GM19324 (cell line): ENCODE measurements around the gene ADAMTS3.

ENCODE experiments used
- ATAC-seq: cut with Tn5 transposase; IDR thresholded peaks from one replicate; pipeline ENCODE4 v1.9.1; 2021; ENCODE audit warnings: mild to moderate bottlenecking, moderate library complexity; ENCODE audit not compliant: unreplicated experiment, low FRiP score

Gene ADAMTS3

DNA sequence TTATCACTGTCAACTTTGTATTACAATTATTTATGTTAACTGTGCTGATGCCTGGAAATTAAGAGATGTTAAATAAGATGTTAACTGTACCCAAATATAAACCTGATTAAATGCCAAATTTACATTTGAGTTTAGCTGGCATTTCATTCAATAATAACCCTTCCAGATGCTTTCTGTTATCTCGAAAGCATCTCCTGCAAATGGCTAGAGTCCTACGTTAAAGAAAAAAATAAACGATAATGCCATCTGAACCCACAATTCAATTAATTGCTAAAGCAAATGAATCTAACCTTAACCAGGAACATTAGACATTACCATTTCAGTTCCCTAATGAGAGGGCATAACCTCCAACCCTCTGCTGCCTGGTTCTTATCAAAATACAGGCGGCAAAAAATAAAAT, 145.0 kb downstream of the ADAMTS3 start:
- ATAC-seq: no peak

DNA sequence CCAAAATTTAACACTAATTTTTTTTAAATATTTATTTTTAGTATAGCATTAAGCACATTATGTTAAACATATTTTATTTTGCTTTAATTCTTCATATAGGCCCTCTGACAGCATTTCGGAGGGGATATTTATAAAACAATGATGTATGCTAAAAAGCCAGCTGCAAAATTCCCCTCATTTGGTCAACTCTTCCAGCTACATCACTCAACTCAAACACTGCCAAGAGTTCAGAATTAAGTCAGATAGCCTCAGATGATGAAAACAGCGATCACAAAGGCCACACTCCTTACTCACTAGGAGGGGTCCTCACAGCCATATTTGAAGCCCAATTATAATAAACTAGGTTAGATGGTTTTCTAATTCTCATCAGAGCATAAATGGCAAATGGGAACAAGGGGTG, 146.6 kb downstream of the ADAMTS3 start:
- ATAC-seq: no peak

GRCh38 chr4:72418458-72418857, 150.6 kb downstream of the ADAMTS3 start:
- no peak for ATAC-seq

DNA sequence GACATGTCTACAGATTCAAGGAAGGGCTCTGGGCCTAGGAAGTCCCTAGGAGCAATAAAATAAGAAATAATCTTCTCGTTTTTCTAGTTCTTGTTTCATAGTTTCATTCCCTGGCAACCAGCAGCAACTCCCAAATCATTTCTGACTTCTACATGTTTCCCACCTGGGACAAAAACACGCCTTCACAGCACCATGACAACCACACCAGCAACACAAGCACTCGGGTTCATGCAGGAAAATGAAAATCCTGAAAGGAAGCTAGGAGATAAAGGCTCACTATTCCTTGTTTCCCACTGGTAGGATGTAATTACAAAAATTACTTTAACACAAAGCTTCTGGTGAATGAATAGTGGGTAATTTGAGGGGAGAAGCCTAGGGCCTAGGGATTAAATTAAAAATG, 158.9 kb downstream of the ADAMTS3 start:
- no peak for ATAC-seq

- ATAC-seq: no peak
Observed at GRCh38 chr4:72408568-72408967, 160.5 kb downstream of the ADAMTS3 start.

- ATAC-seq: no peak
Observed at GRCh38 chr4:72405417-72405816, 163.6 kb downstream of the ADAMTS3 start.

DNA sequence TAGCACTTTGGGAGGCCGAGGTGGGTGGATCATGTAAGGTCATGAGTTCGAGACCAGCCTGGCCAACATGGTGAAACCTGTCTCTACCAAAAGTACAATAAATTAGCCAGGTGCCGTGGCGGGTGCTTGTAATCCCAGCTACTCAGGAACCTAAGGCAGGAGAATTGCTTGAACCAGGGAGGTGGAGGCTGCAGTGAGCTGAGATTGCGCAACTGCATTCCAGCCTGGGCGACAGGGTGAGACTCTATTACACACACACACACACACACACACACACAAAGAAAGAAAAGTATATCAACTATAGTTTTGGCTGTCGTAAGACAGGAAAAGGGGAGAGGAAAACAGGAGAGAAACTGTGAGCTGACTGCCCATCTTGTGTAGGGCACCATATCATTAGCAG, 171.7 kb downstream of the ADAMTS3 start:
- no peak for ATAC-seq

DNA sequence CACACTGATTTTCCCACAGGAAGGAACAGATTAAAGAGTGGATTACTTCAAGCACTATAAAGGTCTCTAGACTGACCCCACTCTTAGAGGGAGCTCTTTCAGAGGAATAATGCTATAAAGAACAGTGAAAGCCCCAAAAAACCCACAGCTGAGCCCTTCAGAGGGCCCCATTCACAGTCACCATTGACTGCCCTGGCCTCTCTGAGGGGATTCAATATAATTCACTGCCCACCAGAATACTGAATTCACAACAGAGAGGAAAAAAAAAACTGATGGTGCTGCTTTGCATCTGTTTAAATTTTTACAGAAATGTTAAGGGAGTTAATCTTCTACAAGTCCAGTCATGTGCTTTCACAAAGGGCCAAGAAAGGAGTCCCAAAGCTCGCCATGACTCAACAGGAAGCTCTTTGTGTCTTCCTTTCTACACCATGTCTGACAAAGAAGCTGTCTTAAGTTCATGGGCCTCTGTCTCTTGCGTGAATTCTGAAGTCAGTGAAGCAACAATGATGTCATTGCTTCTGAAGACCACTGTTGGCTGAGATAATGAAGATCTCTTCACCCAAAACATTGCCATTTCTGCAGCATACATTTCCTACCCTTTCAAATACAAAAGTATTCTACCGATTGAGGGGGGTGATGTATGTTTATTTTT, 174.9 kb downstream of the ADAMTS3 start:
- ATAC-seq: no peak

DNA sequence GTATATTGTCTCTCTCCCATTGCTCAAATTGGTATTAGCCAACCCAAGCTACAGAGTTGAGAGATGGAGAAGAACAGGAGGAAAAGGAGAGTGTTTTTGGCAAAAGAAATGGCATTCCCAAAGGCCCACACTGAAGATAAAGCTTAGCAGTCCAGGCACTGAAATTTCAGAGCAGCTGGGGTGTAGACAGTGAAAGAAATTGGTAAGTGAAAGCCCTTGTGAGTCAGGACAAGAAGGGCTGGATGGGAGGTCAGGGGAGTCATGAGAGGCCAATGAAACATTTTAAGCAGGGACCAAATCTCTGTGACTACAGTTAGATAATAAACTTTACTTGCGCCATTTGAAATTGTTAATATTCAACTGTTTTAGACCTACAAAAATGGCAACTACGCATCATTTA, 177.7 kb downstream of the ADAMTS3 start:
- ATAC-seq: no peak

GRCh38 chr4:72390409-72390808, 178.6 kb downstream of the ADAMTS3 start:
- ATAC-seq: no peak

- no peak for ATAC-seq
Observed at GRCh38 chr4:72388521-72388920, 180.5 kb downstream of the ADAMTS3 start.

DNA sequence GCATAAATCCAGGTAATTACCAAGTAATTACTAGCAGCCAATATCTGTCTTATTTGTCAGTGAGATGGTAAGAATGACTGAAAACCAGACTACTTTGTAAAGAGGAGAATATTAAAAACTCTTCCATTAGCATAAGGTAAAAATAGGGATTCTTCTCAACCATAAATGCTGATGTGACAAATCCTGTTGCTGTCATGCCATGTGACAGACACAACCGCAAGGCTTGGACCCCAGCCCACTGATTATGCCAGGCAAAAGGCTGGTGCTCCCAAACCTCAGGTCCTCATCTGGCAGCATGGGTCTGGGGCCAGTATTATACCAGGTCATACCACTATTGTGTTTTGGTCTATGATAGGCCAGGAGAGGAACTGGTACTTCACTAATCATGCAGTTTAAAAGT, 181.1 kb downstream of the ADAMTS3 start:
- no peak for ATAC-seq

DNA sequence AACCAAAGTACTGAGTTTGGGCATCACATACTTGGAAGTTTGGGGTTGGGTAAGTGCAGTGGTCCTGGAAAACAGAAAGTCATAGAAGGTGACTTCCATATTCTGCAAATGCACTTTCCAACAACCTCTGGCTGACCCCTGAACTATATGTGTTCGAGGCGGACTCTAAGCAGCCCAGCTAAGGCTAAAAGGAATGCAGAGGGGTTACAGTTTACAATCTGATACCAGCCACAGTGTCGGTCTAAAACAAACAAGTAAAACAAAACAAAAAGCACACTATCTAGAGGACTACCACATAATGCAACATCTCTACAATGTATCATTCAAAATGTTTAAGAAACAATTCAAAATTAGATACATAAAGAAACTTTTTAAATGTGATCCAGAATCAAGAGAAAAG, 185.6 kb downstream of the ADAMTS3 start:
- ATAC-seq: no peak

DNA sequence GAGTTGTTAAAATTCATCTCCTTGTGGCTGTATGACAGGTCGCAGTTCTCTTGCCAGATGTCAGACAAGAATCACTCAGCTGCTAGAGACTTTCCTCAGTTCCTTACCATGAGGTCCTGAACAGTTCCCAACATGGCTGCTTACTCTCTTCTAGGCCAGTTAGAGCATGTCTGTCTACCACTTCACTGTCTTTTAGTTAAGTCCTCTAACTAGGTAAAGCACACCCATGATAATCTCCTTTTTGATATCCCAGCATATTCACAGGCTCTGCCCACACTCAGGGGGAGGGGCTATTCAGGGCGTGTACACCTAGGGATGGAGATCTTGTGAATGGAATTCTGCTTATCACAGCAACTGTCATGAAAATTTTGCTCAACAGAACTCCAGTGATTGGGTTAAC, 190.1 kb downstream of the ADAMTS3 start:
- ATAC-seq: no peak

DNA sequence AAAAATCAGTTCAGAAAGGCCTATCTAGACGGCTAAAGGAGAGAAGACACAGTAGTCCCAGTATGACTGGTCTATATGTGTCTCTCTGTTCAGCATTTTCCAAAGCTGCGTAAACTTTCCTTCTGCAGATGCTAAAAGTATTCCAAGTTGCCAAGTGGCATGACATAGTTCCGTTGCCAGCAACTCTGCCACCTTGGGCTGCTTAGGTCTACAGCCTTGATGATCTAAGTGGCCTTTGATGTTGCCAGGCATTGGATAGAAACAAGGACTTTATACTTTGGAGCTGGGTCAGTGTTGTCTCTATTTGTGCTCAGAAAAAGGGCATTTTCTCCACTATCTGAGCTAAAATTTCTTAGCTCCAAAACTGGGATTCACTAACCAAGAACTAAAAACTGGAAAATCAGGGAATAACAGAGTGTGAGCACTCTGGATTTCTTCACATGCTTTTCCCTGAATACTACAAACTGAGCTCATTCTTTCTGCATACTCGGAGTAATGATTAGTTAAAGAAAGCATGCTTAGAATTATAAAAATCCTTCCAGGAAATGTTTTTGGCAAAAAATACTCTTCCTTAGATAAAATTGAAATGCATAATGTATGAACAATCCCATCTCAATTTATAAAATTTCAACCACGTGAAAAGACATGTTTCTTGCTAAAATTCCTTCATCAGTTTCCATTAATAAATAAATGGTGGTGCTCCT, 191.4 kb downstream of the ADAMTS3 start:
- ATAC-seq: no peak

DNA sequence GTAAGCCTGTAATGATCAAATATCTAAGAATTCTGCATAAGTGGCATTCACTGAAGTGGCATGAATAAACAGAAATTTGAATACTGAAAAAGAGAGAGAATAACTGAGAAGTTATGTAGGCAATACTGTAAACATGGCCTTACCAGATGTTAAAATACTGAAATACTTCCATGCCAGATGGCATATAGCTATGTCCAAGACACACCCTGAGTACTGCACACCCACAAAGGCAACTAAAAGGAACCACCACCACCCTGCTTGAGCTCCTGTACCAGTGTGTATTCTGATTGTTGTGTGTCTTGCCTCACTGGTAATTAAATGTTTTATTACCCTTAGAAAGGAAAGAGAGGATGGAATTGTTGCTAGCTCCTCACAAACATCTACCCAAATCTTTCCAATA, 192.1 kb downstream of the ADAMTS3 start:
- ATAC-seq: no peak

- no peak for ATAC-seq
Observed at GRCh38 chr4:72375073-72375736, 193.8 kb downstream of the ADAMTS3 start.

DNA sequence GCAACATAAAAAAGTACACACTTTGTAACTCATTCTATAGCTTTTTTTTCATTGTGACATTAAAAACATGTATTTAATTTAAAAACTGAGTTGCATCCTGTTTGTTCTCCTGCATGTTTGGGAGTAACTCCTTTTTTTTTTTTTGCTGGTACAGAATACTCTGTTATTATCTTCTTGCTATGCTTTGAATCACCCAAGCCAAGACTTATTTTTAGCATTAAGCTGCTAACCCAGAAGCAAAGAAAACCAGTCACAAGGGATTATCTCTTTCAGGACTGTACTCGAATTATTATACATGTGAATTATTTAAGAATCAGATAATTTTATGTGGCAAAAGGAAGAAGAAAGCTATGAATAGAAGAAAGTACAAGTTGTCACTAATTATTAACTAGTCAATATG, 194.9 kb downstream of the ADAMTS3 start:
- ATAC-seq: no peak

GRCh38 chr4:72366601-72367000, 202.4 kb downstream of the ADAMTS3 start:
- ATAC-seq: no peak

GRCh38 chr4:72365981-72366380, 203.0 kb downstream of the ADAMTS3 start:
- ATAC-seq: no peak

GRCh38 chr4:72365016-72365415, 204.0 kb downstream of the ADAMTS3 start:
- no peak for ATAC-seq

DNA sequence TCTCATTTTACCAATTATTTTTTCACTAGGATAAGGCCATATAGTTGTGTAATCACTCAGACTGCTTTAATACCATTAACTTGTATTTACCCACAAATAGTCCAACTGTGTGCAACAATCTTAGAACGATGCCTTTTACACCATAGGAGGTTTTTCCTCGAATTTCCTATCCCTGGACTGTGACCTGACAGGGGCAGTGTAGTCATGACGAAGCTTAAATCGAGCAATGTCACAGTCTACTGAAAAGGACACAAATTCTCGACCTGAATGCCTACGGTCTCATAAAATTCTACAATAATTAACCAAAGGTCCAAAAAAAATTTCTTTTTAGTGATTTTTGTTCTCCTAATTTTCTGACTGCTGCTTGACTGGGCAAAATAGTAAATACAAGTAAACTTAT, 208.9 kb downstream of the ADAMTS3 start:
- ATAC-seq: no peak
